Mesothelial cell of epicardium (in vitro differentiated cells): ENCODE results near the gene CASK. TPM values are rescaled to one million over a fixed set of nuclear protein-coding genes. Genes with fewer than 3 reads are reported as not detected.

ENCODE experiments used
- DNase-seq, 2 experiments: peaks; one replicate each; pipeline ENCODE4 v3.0.0; 2021; ENCODE audit warnings: low spot score in 2 of 2; ENCODE audit not compliant: unreplicated experiment in 2 of 2
- H3K27ac Mint-ChIP-seq: 2 replicates; pipeline ENCODE4 v1.8.0; 2021; ENCODE audit warnings: mixed read lengths
- H3K27me3 Mint-ChIP-seq: 2 replicates; pipeline ENCODE4 v1.8.0; 2021; ENCODE audit warnings: low read depth, mixed read lengths
- H3K36me3 Mint-ChIP-seq: 2 replicates; pipeline ENCODE4 v1.8.0; 2021; ENCODE audit warnings: mixed read lengths
- H3K4me1 Mint-ChIP-seq: 2 replicates; pipeline ENCODE4 v1.8.0; 2021; ENCODE audit warnings: mixed read lengths
- H3K4me3 Mint-ChIP-seq: 2 replicates; pipeline ENCODE4 v1.8.0; 2021; ENCODE audit warnings: mild to moderate bottlenecking, moderate library complexity, mixed read lengths
- H3K9me3 Mint-ChIP-seq: 2 replicates; pipeline ENCODE4 v1.8.0; 2021; ENCODE audit warnings: mixed read lengths
- total RNA-seq: library from RNA; stranded (reverse); gene quantifications from 3 replicates; pipeline ENCODE4 v1.2.1, GENCODE V29; 2021
- TF ChIP-seq, protein P1 (sequence below): fragments of 200-600 bp; sonication (generic); IDR thresholded peaks from one replicate; pipeline ENCODE4 v1.5.0; 2021; ENCODE audit warnings: antibody characterized with exemption; ENCODE audit not compliant: unreplicated experiment

The CASK gene
- total RNA-seq, 1 donor from 2014 or later: 70.3 TPM

DNA sequence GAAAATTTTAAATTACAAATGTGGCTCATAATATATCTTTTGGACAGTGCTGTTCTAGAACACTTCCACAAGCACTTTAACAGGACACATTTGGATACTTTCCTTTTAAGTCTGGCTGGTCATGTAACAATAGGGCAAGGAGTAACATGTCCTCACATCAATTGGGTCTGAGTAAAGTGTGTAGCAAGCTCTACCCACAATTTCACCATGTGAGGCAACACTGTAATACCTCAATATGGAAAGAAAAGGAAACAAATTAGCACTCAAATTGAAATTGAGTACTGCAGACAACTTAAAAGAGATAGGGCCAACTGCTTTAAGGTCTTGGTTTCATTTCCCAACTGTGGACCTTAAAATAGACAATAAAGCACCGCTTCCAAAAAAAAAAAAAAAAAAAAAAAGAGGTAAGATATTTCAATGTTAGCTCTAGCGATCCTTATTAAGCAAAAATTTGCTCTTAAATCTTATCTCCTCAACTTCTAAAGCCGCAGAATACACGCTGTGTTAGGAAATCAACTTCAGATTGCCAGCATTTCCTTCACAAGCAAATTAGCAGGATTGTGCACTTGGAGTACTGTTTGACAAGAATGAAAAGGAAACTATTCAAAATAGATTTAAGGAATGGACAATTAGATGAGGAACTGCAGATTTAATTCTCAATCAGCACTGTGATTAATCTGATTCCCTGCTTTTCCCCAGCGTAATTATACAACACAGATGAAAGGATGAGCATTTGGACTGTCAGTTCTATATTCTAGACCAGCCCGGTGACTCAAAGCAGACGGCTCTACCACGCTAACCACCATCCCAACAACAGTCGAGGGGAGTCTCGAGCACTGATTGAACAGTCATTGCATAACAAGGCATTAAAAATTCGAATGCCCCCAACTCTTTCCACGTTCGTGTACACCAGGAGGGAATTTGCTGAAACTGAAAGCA lies 1.6 kb downstream of the CASK start:
- Mint-ChIP-seq H3K36me3 (no peaks in the 10 kb centered on the region), H3K4me3 (peak overlapping the region; percentile 79), H3K27ac (peak overlapping the region; percentile 91), H3K9me3 (peaks cover 7% of the 10 kb centered on the region), H3K4me1 (peaks cover 23% of the 10 kb centered on the region), H3K27me3 (no peaks in the 10 kb centered on the region)
- no peak for DNase-seq
- TF ChIP-seq, protein P1, sequence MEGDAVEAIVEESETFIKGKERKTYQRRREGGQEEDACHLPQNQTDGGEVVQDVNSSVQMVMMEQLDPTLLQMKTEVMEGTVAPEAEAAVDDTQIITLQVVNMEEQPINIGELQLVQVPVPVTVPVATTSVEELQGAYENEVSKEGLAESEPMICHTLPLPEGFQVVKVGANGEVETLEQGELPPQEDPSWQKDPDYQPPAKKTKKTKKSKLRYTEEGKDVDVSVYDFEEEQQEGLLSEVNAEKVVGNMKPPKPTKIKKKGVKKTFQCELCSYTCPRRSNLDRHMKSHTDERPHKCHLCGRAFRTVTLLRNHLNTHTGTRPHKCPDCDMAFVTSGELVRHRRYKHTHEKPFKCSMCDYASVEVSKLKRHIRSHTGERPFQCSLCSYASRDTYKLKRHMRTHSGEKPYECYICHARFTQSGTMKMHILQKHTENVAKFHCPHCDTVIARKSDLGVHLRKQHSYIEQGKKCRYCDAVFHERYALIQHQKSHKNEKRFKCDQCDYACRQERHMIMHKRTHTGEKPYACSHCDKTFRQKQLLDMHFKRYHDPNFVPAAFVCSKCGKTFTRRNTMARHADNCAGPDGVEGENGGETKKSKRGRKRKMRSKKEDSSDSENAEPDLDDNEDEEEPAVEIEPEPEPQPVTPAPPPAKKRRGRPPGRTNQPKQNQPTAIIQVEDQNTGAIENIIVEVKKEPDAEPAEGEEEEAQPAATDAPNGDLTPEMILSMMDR: no peak

DNA sequence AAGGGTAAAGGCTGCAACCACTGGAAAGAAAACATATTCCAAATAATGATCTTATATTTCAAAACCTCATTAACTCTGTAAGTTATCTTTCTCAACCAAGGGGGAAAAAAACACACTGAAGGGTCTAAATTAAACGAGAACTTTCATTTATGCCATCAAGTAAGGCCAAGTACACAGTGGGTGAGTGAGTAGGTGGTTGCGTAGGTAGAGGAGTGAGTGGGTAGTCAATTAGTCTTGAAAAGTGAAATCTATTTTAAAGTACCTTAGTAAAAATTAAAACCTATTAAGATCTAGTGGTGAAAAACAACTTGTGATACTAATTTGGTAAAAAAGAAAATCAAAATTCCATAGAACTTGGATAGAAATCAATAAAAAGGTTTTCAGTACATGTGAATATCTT lies 3.5 kb downstream of the CASK start:
- Mint-ChIP-seq H3K27me3 (no peaks in the 10 kb centered on the region), H3K9me3 (peaks cover 8% of the 10 kb centered on the region), H3K27ac (no peak overlapping the region), H3K4me1 (peaks cover 30% of the 10 kb centered on the region), H3K36me3 (no peaks in the 10 kb centered on the region), H3K4me3 (no peak overlapping the region)
- no peak for DNase-seq
- TF ChIP-seq, protein P1: no peak

DNA sequence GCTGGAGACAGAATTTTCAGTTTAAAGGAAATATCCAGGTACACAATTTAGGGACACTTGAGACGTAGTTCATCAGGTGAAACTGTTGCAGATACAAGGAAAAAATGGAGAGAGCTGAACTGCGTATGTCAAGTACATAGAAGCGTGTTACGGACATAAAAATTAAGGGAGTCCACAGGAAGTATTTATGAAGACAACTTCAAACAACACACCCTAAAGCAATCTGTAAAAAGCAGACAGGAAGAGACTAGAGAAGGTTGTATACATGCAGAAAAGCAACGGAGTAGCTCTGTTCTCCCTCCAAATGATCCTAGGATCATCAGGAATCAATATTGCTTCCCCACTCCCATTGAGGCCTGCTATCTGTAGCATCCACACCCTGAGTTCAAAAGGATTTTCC lies 5.8 kb downstream of the CASK start:
- no peaks in the 10 kb centered on the region for H3K27me3 Mint-ChIP-seq
- no peak overlapping the region for H3K4me3 Mint-ChIP-seq
- H3K9me3 Mint-ChIP-seq: peaks cover 8% of the 10 kb centered on the region
- peak overlapping the region; percentile 25 for H3K27ac Mint-ChIP-seq
- H3K4me1 Mint-ChIP-seq: peaks cover 33% of the 10 kb centered on the region
- TF ChIP-seq, protein P1: no peak
- no peaks in the 10 kb centered on the region for H3K36me3 Mint-ChIP-seq
- no peak for DNase-seq

DNA sequence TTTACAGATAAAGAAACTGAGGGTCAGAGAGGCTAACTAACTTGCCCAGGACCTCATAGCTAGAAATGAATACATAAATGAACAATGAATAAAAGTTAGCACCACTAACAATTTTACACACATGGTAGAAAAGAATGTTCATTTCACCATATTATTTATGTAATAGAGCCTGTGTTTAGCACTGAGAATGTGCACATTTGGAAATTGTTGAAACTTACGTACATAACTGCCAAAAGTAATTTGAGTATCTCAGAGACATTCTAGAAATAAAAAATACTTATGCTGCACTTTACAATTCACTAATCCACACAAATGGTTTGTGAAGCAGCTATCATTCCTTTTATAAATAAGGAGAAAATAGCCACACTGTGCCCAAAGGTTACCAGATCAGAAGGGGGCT lies 9.9 kb downstream of the CASK start:
- H3K27me3 Mint-ChIP-seq: no peaks in the 10 kb centered on the region
- peaks cover 23% of the 10 kb centered on the region for H3K4me1 Mint-ChIP-seq
- TF ChIP-seq, protein P1: no peak
- H3K9me3 Mint-ChIP-seq: peaks cover 8% of the 10 kb centered on the region
- no peak overlapping the region for H3K4me3 Mint-ChIP-seq
- no peak for DNase-seq
- H3K36me3 Mint-ChIP-seq: no peaks in the 10 kb centered on the region
- H3K27ac Mint-ChIP-seq: no peak overlapping the region

DNA sequence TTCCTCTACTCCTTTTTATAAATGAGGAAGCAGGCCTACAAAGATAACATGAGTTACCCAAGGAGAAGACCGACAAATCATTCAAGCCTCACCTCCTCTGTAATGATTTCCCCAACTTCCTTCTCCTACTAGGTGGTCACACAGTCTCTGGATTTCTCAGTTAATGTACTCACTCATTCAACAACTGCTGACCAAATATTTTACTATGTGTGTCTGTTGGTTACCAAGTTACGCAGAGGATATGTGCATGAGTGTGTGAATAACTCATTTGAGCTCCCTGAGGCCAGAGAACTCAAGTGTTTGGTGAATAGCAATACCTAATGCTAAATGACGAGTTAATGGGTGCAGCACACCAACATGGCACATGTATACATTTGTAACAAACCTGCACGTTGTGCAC lies 10.4 kb downstream of the CASK start:
- DNase-seq: no peak
- TF ChIP-seq, protein P1: no peak

More for the DNA sequence above, 10.4 kb downstream of the CASK start:
- H3K27ac Mint-ChIP-seq: no peak overlapping the region
- H3K4me1 Mint-ChIP-seq: peaks cover 20% of the 10 kb centered on the region
- peaks cover 12% of the 10 kb centered on the region for H3K9me3 Mint-ChIP-seq
- no peaks in the 10 kb centered on the region for H3K36me3 Mint-ChIP-seq
- H3K4me3 Mint-ChIP-seq: no peak overlapping the region
- no peaks in the 10 kb centered on the region for H3K27me3 Mint-ChIP-seq
